ENCODE results near the gene SPESP1. TPM values are rescaled to one million over a fixed set of nuclear protein-coding genes. Genes with fewer than 3 reads are reported as not detected.
"Not testable (repeated sequence)": the region's sequence is repeated elsewhere in the genome, so short reads cannot be mapped to it uniquely, and the experiment has no call there.

SPESP1 gene
- total and polyA plus RNA-seq, 4 donors: 0.33 to 3.2 (median 1.4) TPM

GRCh38 chr15:68972201-68973065 lies 42.1 kb downstream of the SPESP1 start:
- H3K9me3 ChIP-seq (ENCODE audit: control insufficient read depth in 4 of 4, low read length in 3 of 4): peaks cover 0 to 15% (median 5%) of the 10 kb centered on the region in 4 donors
- no peak overlapping the region for H3K4me3 ChIP-seq (ENCODE audit: low read depth in 1 of 3, low read length in 3 of 3)
- no peaks in the 10 kb centered on the region for H3K27me3 ChIP-seq (ENCODE audit: control insufficient read depth in 4 of 4, insufficient read depth in 4 of 4, low read length in 3 of 4)
- no peak for DNase-seq (ENCODE audit: low spot score)
- no peaks in the 10 kb centered on the region for H3K4me1 ChIP-seq (ENCODE audit: control insufficient read depth in 4 of 4, insufficient read depth in 4 of 4, low read length in 3 of 4)
- H3K27ac ChIP-seq (ENCODE audit: low read depth in 1 of 2, low read length in 2 of 2): no peak overlapping the region
- TF ChIP-seq ATF3 (IDR thresholded peaks at IDR 0.05) (no peak), HNF4G (IDR thresholded peaks at IDR 0.05) (no peak), RXRA (IDR thresholded peaks at IDR 0.05) (no peak), MAX (IDR thresholded peaks at IDR 0.05) (no peak), EGR1 (IDR thresholded peaks at IDR 0.05; ENCODE audit: low read depth in 2 of 2) (no peak), CTCF (IDR thresholded peaks at IDR 0.05; ENCODE audit: low read depth, low read length, missing input control) (no peak), RAD21 (IDR thresholded peaks at IDR 0.05) (no peak), NR2F2 (IDR thresholded peaks at IDR 0.05) (no peak), FOXA1 (IDR thresholded peaks at IDR 0.05) (no peak), HNF4A (conservative IDR thresholded peaks at IDR 0.05) (no peak)
- WGBS: 64% methylated on average over 4 of the region's 4 CpGs
- H3K36me3 ChIP-seq (ENCODE audit: control insufficient read depth in 4 of 4, insufficient read depth in 3 of 4, low read depth in 1 of 4, low read length in 3 of 4): no peaks in the 10 kb centered on the region
- H3K9ac ChIP-seq (ENCODE audit: low read depth in 1 of 2, low read length in 2 of 2): no peak overlapping the region

- not testable (repeated sequence) for H3K4me1 ChIP-seq (ENCODE audit: control insufficient read depth in 4 of 4, insufficient read depth in 4 of 4, low read length in 3 of 4); H3K9ac ChIP-seq (ENCODE audit: low read depth in 1 of 2, low read length in 2 of 2); H3K27ac ChIP-seq (ENCODE audit: low read depth in 1 of 2, low read length in 2 of 2); DNase-seq (ENCODE audit: low spot score); H3K4me3 ChIP-seq (ENCODE audit: low read depth in 1 of 3, low read length in 3 of 3); H3K27me3 ChIP-seq (ENCODE audit: control insufficient read depth in 4 of 4, insufficient read depth in 4 of 4, low read length in 3 of 4); H3K9me3 ChIP-seq (ENCODE audit: control insufficient read depth in 4 of 4, low read length in 3 of 4); H3K36me3 ChIP-seq (ENCODE audit: control insufficient read depth in 4 of 4, insufficient read depth in 3 of 4, low read depth in 1 of 4, low read length in 3 of 4)
- 94% methylated on average over 26 of the region's 26 CpGs for WGBS
These were observed 45.4 kb downstream of the SPESP1 start for GRCh38 chr15:68975651-68976160.

GRCh38 chr15:68977426-68977825 lies 47.1 kb downstream of the SPESP1 start:
- H3K9me3 ChIP-seq (ENCODE audit: control insufficient read depth in 4 of 4, low read length in 3 of 4); H3K36me3 ChIP-seq (ENCODE audit: control insufficient read depth in 4 of 4, insufficient read depth in 3 of 4, low read depth in 1 of 4, low read length in 3 of 4); H3K4me1 ChIP-seq (ENCODE audit: control insufficient read depth in 4 of 4, insufficient read depth in 4 of 4, low read length in 3 of 4); DNase-seq (ENCODE audit: low spot score); H3K9ac ChIP-seq (ENCODE audit: low read depth in 1 of 2, low read length in 2 of 2); H3K27me3 ChIP-seq (ENCODE audit: control insufficient read depth in 4 of 4, insufficient read depth in 4 of 4, low read length in 3 of 4); H3K4me3 ChIP-seq (ENCODE audit: low read depth in 1 of 3, low read length in 3 of 3); H3K27ac ChIP-seq (ENCODE audit: low read depth in 1 of 2, low read length in 2 of 2): not testable (repeated sequence)
- 90% methylated on average over 10 of the region's 10 CpGs for WGBS

- Histone ChIP-seq H3K27ac (ENCODE audit: low read depth in 1 of 2, low read length in 2 of 2) (no peak overlapping the region), H3K27me3 (ENCODE audit: control insufficient read depth in 4 of 4, insufficient read depth in 4 of 4, low read length in 3 of 4) (no peaks in the 10 kb centered on the region), H3K9me3 (ENCODE audit: control insufficient read depth in 4 of 4, low read length in 3 of 4) (peaks cover 0 to 1% (median 0%) of the 10 kb centered on the region in 4 donors), H3K4me1 (ENCODE audit: control insufficient read depth in 4 of 4, insufficient read depth in 4 of 4, low read length in 3 of 4) (no peaks in the 10 kb centered on the region), H3K36me3 (ENCODE audit: control insufficient read depth in 4 of 4, insufficient read depth in 3 of 4, low read depth in 1 of 4, low read length in 3 of 4) (no peaks in the 10 kb centered on the region), H3K4me3 (ENCODE audit: low read depth in 1 of 3, low read length in 3 of 3) (no peak overlapping the region), H3K9ac (ENCODE audit: low read depth in 1 of 2, low read length in 2 of 2) (no peak overlapping the region)
- DNase-seq (ENCODE audit: low spot score): no peak
- 65% methylated on average over 3 of the region's 3 CpGs for WGBS
- TF ChIP-seq SP1 (IDR thresholded peaks at IDR 0.05) (no peak), GABPA (IDR thresholded peaks at IDR 0.05 in 1 of 2, conservative IDR thresholded peaks at IDR 0.05 in 1 of 2) (no peak), YY1 (IDR thresholded peaks at IDR 0.05) (no peak), FOXA1 (IDR thresholded peaks at IDR 0.05) (no peak), TAF1 (conservative IDR thresholded peaks at IDR 0.05) (no peak), ATF3 (IDR thresholded peaks at IDR 0.05) (no peak), RAD21 (IDR thresholded peaks at IDR 0.05) (no peak), MAX (IDR thresholded peaks at IDR 0.05) (no peak), HNF4A (conservative IDR thresholded peaks at IDR 0.05) (no peak), RXRA (IDR thresholded peaks at IDR 0.05) (no peak), HNF4G (IDR thresholded peaks at IDR 0.05) (no peak)
These were observed 48.7 kb downstream of the SPESP1 start for GRCh38 chr15:68979006-68979405.

Data from liver (tissue), 9 donors.